IgD-negative memory B cell (primary cell): ENCODE data around the gene ACMSD. TPM values are rescaled to one million over a fixed set of nuclear protein-coding genes. Genes with fewer than 3 reads are reported as not detected.
A peak's percentile ranks its signal among the peaks of the same experiment; 100 is the strongest.
"Not testable (repeated sequence)": the region's sequence is repeated elsewhere in the genome, so short reads cannot be mapped to it uniquely, and the experiment has no call there.

Source experiments
- H3K27ac Mint-ChIP-seq, 3 donors: one replicate each; pipeline ENCODE4 v1.8.0; 2020 to 2022; ENCODE audit warnings: mild to moderate bottlenecking in 3 of 3, mixed read lengths in 3 of 3, moderate library complexity in 1 of 3
- H3K27me3 Mint-ChIP-seq: one replicate; pipeline ENCODE4 v1.8.0; 2021; ENCODE audit warnings: mixed read lengths
- H3K36me3 Mint-ChIP-seq: one replicate; pipeline ENCODE4 v1.8.0; 2020; ENCODE audit warnings: mild to moderate bottlenecking, mixed read lengths
- H3K4me1 Mint-ChIP-seq, 3 donors: one replicate each; pipeline ENCODE4 v1.8.0; 2020 to 2022; ENCODE audit warnings: mixed read lengths in 3 of 3, mild to moderate bottlenecking in 1 of 3
- H3K4me3 Mint-ChIP-seq, 4 donors: one replicate each; pipeline ENCODE4 v1.8.0; 2020 to 2022; ENCODE audit warnings: mild to moderate bottlenecking in 4 of 4, mixed read lengths in 4 of 4, moderate library complexity in 3 of 4
- H3K9me3 Mint-ChIP-seq, 3 donors: one replicate each; pipeline ENCODE4 v1.8.0; 2020 to 2021; ENCODE audit warnings: mixed read lengths in 3 of 3, mild to moderate bottlenecking in 1 of 3
- polyA plus RNA-seq: library from polyadenylated mRNA; unstranded; fragments of 300-500 nt; fragmentation: Illumina TruSeq; gene quantifications from one replicate; pipeline ENCODE4 v1.2.3, GENCODE V29; 2021

ACMSD gene
- polyA plus RNA-seq, 1 donor from 2014 or later: not detected

GRCh38 chr2:134907441-134908116 is 69.2 kb downstream of the ACMSD start:
- not testable (repeated sequence) for H3K9me3 Mint-ChIP-seq, H3K4me3 Mint-ChIP-seq, H3K4me1 Mint-ChIP-seq, H3K27ac Mint-ChIP-seq, H3K36me3 Mint-ChIP-seq, H3K27me3 Mint-ChIP-seq

GRCh38 chr2:134910763-134911399 is 72.5 kb downstream of the ACMSD start:
- Mint-ChIP-seq H3K27me3 (no peaks in the 10 kb centered on the region), H3K4me1 (peaks cover 0 to 2% (median 0%) of the 10 kb centered on the region in 3 donors), H3K36me3 (peaks cover 9% of the 10 kb centered on the region), H3K27ac (no peak overlapping the region), H3K4me3 (no peak overlapping the region), H3K9me3 (peaks cover 2 to 6% (median 5%) of the 10 kb centered on the region in 3 donors)

- Mint-ChIP-seq H3K27me3 (no peaks in the 10 kb centered on the region), H3K4me1 (peaks cover 0 to 5% (median 0%) of the 10 kb centered on the region in 3 donors), H3K4me3 (no peak overlapping the region), H3K36me3 (peaks cover 7% of the 10 kb centered on the region), H3K9me3 (peaks cover 2 to 6% (median 5%) of the 10 kb centered on the region in 3 donors), H3K27ac (no peak overlapping the region)
Measured at GRCh38 chr2:134911400-134911785, 73.0 kb downstream of the ACMSD start.

GRCh38 chr2:134912361-134912760 is 73.9 kb downstream of the ACMSD start:
- H3K27me3 Mint-ChIP-seq: no peaks in the 10 kb centered on the region
- H3K4me3 Mint-ChIP-seq: no peak overlapping the region
- H3K9me3 Mint-ChIP-seq: peaks cover 2 to 6% (median 5%) of the 10 kb centered on the region in 3 donors
- H3K27ac Mint-ChIP-seq: no peak overlapping the region
- peaks cover 5% of the 10 kb centered on the region for H3K36me3 Mint-ChIP-seq
- peaks cover 0 to 6% (median 3%) of the 10 kb centered on the region in 3 donors for H3K4me1 Mint-ChIP-seq

GRCh38 chr2:134917360-134917865 is 79.0 kb downstream of the ACMSD start:
- H3K36me3 Mint-ChIP-seq: peaks cover 3% of the 10 kb centered on the region
- peak overlapping the region; percentile 84 to 99 (median 97) for H3K27ac Mint-ChIP-seq
- H3K9me3 Mint-ChIP-seq: peaks cover 0 to 2% (median 2%) of the 10 kb centered on the region in 3 donors
- no peaks in the 10 kb centered on the region for H3K27me3 Mint-ChIP-seq
- peak overlapping the region; percentile 81 to 97 (median 94) for H3K4me3 Mint-ChIP-seq
- peaks cover 0 to 18% (median 14%) of the 10 kb centered on the region in 3 donors for H3K4me1 Mint-ChIP-seq

DNA sequence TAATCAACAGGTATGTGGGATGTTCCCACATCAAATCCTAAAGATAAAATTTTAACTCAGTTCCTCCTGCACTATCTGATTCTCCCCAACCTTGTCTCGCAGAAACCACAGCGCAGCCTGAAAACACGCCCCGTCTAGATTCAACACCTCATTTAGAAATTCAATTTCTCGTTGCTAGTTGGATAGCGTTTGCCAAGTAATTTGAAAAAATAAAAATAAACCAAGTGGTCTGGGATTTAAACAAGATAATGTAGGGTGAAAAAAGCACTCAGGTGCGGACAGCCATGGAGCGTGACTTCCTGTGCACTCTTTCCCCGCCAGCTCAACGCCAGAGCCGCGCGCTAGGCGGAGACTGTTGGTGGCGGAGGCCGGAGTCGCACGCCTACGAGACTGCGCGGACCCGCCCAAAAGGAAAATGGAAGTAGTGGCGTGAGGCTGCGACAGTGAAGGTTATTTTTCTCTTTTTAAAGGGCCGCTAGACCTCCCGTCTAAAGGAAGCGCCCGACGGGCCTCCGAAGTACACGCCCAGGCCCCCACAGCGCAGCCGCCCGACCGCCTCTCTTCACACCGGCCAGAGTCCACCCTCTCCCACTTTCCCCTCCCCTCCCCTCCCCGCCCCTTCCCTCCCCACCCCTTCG is 79.6 kb downstream of the ACMSD start:
- H3K4me1 Mint-ChIP-seq: peaks cover 0 to 23% (median 16%) of the 10 kb centered on the region in 3 donors
- peaks cover 0 to 2% (median 2%) of the 10 kb centered on the region in 3 donors for H3K9me3 Mint-ChIP-seq

DNA sequence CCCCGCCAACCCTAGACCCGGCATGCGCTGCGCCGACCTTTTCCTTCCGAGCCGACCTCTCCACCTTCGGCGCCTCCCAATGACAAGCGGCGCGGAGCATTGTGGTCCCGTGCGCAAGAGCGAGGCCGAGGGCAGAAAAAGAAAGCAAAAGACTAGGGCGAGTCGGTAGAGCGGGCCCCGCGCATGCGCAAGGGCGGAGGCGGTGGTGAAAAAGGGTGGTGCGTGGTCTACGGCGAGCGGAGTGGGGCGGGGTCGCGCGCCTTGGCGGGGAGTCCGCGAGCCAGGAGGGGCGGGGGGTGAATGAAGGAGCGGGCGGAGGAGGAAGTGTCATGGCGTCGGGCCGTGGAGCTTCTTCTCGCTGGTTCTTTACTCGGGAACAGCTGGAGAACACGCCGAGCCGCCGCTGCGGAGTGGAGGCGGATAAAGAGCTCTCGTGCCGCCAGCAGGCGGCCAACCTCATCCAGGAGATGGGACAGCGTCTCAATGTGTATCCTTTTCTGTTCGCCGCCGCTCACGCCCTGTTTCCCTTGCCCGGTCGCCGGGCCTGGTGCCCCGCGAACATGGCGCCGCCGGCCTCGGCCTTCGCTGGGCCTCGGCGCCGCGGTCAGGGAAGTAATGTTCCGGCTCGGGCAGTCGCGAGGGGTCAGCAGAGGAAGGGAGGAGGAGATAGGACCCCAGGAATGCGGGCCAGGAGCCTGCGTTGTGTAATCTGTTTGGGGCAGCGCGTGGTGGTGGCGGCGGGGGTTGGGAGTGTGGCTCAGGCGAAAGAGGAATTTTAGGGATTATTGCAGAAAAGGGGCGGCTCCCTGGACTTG is 80.3 kb downstream of the ACMSD start, which contains the start of gene CCNT2:
CCNT2 (plus strand) TSS at position 297 of the 815 bp plus-strand sequence; CDS start at position 330, 33 bp downstream.
- Mint-ChIP-seq H3K4me1 (peaks cover 4 to 26% (median 19%) of the 10 kb centered on the region in 3 donors), H3K9me3 (peaks cover 0 to 2% (median 0%) of the 10 kb centered on the region in 3 donors), H3K27ac (peak within 1 kb of the TSS; percentile 84 to 99 (median 97)), H3K27me3 (no peaks in the 10 kb centered on the region), H3K4me3 (peak within 1 kb of the TSS; percentile 81 to 97 (median 94)), H3K36me3 (peaks cover 3% of the 10 kb centered on the region)

More for the DNA sequence above, 79.6 kb downstream of the ACMSD start:
- no peaks in the 10 kb centered on the region for H3K27me3 Mint-ChIP-seq
- peak overlapping the region; percentile 84 to 99 (median 97) for H3K27ac Mint-ChIP-seq
- H3K36me3 Mint-ChIP-seq: peaks cover 3% of the 10 kb centered on the region
- peak overlapping the region; percentile 81 to 97 (median 94) for H3K4me3 Mint-ChIP-seq

DNA sequence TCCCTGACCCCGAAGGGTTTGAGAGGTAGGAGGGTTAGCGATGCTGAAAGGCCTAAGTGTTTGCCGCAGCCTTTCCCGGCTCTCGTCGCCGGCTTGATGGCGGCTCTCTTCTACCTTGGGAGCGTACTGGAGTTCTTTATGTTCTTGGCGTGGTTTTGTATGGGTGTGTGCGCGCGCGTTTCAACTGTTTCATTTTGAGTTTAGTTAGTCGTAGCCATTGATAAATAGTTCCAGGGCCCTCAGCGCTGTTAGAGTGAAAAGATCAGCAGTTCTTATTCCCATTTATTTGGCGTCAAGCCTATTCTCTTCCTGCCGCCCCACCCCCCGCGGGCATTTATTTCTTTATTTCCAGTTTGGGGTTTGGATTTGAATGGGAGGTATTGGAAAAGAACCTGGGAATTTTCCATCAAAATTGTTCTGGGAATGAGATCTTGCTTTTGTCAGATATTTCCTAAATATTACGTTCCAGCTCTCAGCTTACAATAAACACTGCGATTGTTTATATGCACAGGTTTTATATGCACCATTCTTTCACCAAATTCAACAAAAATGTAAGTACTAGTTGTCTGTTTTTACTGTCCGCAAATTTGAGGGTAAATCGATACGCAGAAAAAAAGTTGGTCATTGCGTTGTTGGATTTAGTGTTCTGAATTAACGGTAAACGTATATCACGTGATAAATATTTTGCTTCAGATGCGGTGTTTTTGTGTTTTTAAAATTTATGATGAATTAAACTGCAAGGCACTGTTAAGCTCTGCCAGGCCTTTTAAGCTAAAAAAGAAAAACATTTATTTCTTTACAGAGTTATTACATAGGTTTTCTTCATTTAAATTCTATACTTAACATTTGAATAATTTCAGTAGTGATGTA is 81.2 kb downstream of the ACMSD start:
- H3K9me3 Mint-ChIP-seq: peaks cover 0 to 1% (median 0%) of the 10 kb centered on the region in 3 donors
- H3K4me3 Mint-ChIP-seq: peak overlapping the region; percentile 81 to 97 (median 94)
- H3K36me3 Mint-ChIP-seq: peaks cover 1% of the 10 kb centered on the region
- H3K4me1 Mint-ChIP-seq: peaks cover 5 to 32% (median 18%) of the 10 kb centered on the region in 3 donors
- peak overlapping the region; percentile 84 to 99 (median 97) for H3K27ac Mint-ChIP-seq
- H3K27me3 Mint-ChIP-seq: no peaks in the 10 kb centered on the region

GRCh38 chr2:134924912-134925311 is 86.5 kb downstream of the ACMSD start:
- Mint-ChIP-seq H3K4me3 (peak overlapping the region in 3 of 4 donors; percentile 8 to 35 (median 15)), H3K27me3 (no peaks in the 10 kb centered on the region), H3K36me3 (peaks cover 6% of the 10 kb centered on the region), H3K9me3 (no peaks in the 10 kb centered on the region), H3K27ac (peak overlapping the region in 1 of 3 donors; percentile 44), H3K4me1 (peaks cover 33 to 55% (median 35%) of the 10 kb centered on the region in 3 donors)

DNA sequence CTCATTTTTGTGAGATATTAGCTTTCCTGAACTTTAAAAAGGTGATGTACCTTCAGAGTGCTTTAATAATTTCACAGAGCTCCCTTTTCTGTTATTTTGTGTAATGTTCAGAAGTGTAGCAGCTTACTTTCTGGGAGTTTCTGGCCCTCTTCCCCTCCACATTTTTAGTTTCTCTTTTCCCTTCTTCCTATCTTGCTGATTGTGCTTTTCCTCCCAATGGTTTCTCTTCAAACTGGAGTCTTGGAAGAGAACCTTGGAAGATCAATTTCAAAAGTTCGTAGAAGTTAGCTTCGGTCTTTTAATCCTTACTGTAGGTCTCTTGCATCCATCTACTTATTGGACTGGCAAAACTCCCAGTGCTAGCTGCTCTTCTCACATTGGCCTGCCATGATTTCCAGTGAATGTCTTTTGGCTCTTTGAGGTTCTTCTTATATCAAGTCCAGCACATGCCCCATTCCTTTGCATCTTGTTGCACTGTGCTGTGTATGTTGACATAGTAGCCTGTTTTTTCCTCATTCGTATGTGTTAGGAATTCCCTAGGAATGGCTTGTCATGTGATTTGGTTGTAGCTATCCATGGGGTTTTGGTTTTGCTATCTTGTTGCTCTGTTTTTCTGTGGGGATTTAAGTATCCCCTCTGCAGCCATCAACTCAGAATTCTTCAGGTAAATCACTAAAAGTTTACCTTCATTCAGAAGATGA is 88.0 kb downstream of the ACMSD start:
- no peak overlapping the region for H3K27ac Mint-ChIP-seq

DNA sequence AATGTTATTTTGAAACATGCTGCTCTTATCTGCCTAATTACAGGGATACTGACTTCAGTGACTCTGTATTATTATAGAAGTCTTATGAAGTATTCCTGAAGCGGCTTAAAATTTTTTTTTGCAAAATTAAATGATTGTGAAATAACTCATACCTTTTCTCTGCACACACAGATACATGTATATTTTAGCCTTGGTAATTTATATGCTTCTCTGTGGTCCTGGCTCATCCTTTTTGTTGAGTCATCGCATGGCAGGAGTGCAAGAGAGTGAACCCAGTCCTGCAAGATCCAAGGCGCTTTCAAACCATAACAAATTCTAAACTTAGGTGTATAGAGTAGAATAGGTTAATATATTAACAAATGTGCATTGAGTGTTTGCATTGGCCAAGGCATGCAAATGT is 88.8 kb downstream of the ACMSD start:
- H3K27ac Mint-ChIP-seq: no peak overlapping the region
- H3K4me1 Mint-ChIP-seq: peaks cover 48 to 60% (median 52%) of the 10 kb centered on the region in 3 donors
- no peaks in the 10 kb centered on the region for H3K9me3 Mint-ChIP-seq
- no peaks in the 10 kb centered on the region for H3K27me3 Mint-ChIP-seq
- peak overlapping the region in 1 of 4 donors; percentile 41 for H3K4me3 Mint-ChIP-seq
- H3K36me3 Mint-ChIP-seq: peaks cover 6% of the 10 kb centered on the region

More for the DNA sequence above, 88.0 kb downstream of the ACMSD start:
- Mint-ChIP-seq H3K27me3 (no peaks in the 10 kb centered on the region), H3K9me3 (no peaks in the 10 kb centered on the region), H3K4me3 (peak overlapping the region; percentile 16 to 60 (median 50)), H3K4me1 (peaks cover 44 to 58% (median 48%) of the 10 kb centered on the region in 3 donors), H3K36me3 (peaks cover 6% of the 10 kb centered on the region)

GRCh38 chr2:134932864-134933526 is 94.6 kb downstream of the ACMSD start:
- no peak overlapping the region for H3K27ac Mint-ChIP-seq
- peaks cover 41 to 52% (median 46%) of the 10 kb centered on the region in 3 donors for H3K4me1 Mint-ChIP-seq
- peaks cover 6% of the 10 kb centered on the region for H3K36me3 Mint-ChIP-seq
- H3K27me3 Mint-ChIP-seq: no peaks in the 10 kb centered on the region
- H3K9me3 Mint-ChIP-seq: no peaks in the 10 kb centered on the region
- H3K4me3 Mint-ChIP-seq: peak overlapping the region in 2 of 4 donors; percentile 32 to 51
